HEK293T (cell line): ENCODE measurements around the gene ELOVL6.

Experiments used
- CTBP1 ChIP-seq: fragments of 450-650 bp; IDR thresholded peaks from 2 replicates; pipeline ENCODE4 v1.6.1; 2016; ENCODE audit warnings: borderline replicate concordance
- FOXM1 ChIP-seq: fragments of 450-650 bp; IDR thresholded peaks from 2 replicates; pipeline ENCODE4 v1.6.1; 2017; ENCODE audit warnings: mild to moderate bottlenecking, borderline replicate concordance
- HDGF ChIP-seq: fragments of 450-650 bp; IDR thresholded peaks from 2 replicates; pipeline ENCODE4 v1.6.1; 2017; ENCODE audit warnings: antibody characterized with exemption, borderline replicate concordance
- NFRKB ChIP-seq: fragments of 450-650 bp; IDR thresholded peaks from 2 replicates; pipeline ENCODE4 v1.6.1; 2016; ENCODE audit warnings: mild to moderate bottlenecking, moderate library complexity
- SP1 ChIP-seq: fragments of 450-650 bp; IDR thresholded peaks from 2 replicates; pipeline ENCODE4 v1.6.1; 2017
- ZNF384 ChIP-seq: fragments of 450-650 bp; IDR thresholded peaks from 2 replicates; pipeline ENCODE4 v1.6.1; 2016

GRCh38 chr4:110163327-110164069 lies 34.9 kb downstream of the ELOVL6 start:
- TF ChIP-seq NFRKB (no peak), CTBP1 (no peak), ZNF384 (no peak), SP1 (no peak), HDGF (no peak), FOXM1 (no peak)
